Kasumi-1 (cell line): ENCODE measurements around the gene CDKN2C.
A peak's percentile ranks its signal among the peaks of the same experiment; 100 is the strongest.
"Not testable (repeated sequence)": the region's sequence is repeated elsewhere in the genome, so short reads cannot be mapped to it uniquely, and the experiment has no call there.

ENCODE experiments used
- DNase-seq, 2 experiments: peaks; one replicate each; lab custom pipeline; 2025; lab: John Stamatoyannopoulos, UW

CDKN2C gene

DNA sequence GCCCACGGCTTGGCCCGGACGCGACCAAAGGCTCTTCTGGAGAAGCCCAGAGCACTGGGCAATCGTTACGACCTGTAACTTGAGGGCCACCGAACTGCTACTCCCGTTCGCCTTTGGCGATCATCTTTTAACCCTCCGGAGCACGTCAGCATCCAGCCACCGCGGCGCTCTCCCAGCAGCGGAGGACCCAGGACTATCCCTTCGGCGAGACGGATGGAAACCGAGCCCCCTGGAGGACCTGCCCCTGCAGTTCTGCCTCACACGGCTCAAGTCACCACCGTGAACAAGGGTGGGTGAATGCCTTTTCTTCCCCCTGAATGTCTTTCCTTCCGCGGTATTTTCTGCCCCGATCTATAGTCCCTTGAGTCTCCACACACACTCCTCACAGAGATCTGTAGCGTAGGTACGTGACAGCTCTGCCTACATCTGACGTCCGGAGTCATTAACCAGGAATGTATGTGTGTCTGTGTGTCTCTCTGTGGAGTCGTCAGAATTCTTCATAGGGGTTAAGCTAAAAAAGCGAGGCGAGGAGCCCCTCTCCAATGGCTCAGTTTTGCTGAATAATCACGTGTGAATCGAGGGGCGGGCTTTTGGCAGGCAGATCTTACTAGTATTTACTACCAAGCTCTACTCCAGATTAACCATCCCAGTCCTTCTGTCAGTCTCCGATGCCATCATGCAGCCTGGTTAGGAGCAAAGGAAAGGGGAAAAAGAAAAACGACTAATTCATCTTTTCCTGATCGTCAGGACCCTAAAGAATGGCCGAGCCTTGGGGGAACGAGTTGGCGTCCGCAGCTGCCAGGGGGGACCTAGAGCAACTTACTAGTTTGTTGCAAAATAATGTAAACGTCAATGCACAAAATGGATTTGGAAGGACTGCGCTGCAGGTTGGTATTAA is at the start of gene CDKN2C:
TSS of gene CDKN2C (plus strand) at position 635 of the 898 bp plus-strand sequence. CDS start at position 759, 124 bp downstream.
- DNase-seq, result peak; percentile 94 to 96

DNA sequence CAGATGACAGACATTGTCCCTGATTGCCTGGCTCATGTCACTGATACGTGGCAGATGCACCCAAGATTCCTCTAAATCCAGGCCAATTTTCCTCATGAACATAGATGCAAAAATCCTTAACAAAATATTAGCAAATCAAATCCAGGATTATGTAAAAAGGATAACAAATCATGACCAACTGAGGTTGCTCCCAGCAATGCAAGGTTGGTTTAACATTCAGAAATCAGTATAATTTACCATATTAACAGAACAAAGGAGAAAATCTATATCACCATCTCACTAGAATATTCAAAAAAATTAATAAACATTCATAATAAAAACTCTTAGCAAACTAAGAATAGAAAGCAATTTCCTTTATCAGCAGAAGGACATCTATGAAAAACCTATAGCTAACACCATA is 49.6 kb upstream of the CDKN2C start:
- DNase-seq, result no peak

DNA sequence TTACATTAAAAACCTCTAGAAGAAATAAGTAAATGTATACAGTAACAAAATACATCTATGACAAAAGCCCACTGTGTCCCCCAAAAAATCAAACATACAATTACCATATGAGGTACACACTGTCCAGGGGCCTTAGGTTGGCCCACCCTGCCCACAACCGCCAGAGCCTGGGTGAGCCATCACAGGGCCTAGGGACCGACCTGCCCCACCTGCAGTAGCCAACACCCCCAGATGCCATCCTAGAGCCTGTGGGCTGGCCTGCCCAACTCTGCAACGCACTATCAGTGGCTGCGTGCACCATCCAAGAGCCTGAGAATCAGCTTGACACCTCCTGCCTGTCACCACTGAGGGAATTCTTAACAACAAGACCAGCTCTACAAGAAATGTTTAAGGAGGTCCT is 49.0 kb upstream of the CDKN2C start:
- DNase-seq, result no peak

DNA sequence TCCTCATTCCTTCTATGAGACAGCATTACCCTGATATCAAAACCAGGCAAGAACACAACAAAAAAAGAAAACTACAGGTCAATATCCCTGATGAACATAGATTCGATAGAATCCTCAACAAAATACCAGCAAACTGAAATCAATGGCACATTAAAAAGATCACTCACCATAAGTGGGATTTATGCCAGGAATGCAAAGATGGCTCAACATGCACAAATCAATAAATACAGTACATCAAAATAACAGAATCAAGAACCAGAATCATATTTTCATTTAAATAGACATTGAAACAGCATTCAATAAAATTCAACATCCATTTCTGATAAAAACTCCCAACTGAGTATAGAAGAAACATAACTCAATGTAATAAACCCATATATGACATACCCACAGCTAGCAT is 46.5 kb upstream of the CDKN2C start:
- DNase-seq, result no peak

DNA sequence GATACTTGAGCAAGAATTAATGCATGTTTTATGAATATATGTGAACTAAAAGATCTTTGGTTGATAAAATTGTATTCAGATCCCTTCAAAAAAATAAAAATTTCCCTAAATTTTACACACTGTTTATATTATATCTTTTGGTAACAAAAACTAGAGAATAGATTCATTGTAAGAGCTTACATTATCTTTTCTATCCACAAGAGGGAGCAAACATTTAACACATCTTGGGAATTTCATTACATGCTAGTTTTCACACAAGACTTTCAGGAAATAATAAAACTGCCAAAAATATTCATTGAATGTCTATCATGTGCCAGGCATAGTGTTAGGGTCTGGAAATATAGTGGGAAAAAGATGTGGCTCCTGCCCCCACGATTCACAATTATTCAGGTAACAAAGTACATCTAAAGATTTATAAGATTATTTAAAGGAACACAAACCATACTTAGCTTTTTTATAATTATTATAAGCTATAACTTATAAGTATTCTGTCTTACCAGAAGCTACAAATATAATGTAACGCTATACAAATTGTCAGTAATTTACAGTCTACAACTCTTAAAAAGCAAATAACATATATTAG is 40.6 kb upstream of the CDKN2C start:
- DNase-seq, result peak; percentile 56 to 65

DNA sequence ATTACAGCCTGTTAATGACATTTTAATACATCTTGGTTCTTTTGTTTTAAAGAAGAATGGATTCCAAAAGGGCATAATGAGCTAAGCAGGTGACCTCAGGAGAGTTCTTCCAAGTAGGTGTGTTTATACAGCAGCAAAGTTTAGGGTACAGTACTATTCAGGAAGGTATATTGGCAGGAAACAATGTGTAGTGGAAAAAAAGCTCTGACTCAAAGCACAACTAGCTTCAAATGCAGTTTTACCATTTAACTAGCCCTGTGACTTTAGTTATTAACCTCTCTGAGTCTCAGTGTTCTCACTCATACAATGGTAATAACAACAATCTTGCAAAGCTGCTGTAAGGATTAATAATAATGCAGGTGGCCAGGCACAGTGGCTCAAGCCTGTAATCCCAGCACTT is 39.9 kb upstream of the CDKN2C start:
- no peak for DNase-seq

DNA sequence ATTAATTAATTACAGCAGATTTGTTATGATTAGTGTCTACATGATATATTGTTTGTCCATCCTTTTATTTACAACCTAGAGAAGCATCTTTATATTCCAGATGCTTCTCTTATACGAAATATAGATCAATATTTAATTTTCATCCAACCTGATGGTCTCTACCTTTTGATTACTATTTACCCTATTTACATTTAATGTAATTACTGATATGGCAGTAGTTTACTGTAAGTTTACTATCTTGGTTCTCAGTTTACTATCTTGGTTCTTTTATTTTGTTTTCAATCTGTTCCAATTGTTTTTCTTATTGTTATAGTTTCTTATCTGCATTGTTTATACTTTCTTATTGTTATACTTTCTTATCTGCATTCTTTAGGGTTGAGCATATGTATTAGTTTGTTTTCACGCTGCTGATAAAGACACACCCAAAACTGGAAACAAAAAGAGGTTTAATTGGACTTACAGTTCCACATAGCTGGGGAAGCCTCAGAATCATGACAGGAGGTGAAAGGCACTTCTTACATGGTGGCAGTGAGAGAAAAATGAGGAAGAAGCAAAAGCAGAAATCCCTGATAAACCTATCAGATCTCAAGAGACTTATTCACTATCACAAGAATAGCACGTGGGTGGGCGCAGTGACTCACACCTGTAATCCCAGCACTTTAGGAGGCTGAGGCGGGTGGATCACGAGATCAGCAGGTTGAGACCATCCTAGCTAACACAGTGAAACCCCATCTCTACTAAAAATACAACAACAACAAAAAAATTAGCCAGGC is 38.9 kb upstream of the CDKN2C start:
- peak; percentile 22 to 24 for DNase-seq

DNA sequence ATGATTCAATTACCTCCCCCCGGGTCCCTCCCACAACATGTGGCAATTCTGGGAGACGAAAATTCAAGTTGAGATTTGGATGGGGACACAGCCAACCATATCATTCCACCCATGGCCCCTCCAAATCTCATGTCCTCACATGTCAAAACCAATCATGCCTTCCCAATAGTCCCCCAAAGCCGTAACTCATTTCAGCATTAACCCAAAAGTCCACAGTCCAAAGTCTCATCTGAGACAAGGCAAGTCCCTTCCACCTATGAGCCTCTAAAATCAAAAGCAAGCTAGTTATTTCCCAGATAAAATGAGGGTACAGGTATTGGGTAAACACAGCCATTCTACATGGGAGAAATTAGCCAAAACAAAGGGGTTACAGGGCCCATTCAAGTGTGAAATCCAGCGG is 38.0 kb upstream of the CDKN2C start:
- DNase-seq, result not testable (repeated sequence)

DNA sequence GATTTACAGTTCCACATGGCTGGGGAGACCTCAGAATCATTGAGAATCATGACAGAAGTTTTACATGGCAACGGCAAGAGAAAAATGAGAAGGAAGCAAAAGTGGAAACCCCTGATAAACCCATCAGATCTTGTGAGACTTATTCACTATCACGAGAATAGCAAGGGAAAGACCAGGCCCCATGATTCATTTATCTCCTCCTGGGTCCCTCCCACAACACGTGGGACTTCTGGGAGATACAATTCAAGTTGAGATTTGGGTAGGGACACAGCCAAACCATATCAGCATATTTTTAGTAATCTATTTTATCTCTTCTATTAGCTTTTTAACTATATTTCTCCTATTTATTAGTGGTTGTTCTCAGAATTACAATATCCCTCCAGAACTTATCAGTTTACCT is 36.3 kb upstream of the CDKN2C start:
- not testable (repeated sequence) for DNase-seq

DNA sequence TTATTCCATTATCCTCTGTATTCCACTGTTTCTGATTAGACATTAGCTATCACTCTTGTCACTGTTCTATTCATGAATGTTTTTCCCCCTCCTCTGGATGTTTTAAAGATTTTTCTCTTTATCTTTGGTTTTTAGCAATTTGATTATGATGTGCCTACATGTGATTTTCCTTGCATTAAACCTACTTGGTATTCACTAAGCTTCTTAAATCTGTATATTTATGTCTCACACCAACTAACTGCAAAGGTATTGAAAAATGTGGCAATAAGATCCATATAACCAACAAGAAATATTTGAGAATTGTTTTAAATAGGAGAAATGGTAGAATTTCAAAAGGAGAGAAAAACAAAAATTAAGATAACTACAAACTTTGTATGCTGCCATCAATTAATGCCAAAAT is 35.2 kb upstream of the CDKN2C start:
- DNase-seq, result no peak

DNA sequence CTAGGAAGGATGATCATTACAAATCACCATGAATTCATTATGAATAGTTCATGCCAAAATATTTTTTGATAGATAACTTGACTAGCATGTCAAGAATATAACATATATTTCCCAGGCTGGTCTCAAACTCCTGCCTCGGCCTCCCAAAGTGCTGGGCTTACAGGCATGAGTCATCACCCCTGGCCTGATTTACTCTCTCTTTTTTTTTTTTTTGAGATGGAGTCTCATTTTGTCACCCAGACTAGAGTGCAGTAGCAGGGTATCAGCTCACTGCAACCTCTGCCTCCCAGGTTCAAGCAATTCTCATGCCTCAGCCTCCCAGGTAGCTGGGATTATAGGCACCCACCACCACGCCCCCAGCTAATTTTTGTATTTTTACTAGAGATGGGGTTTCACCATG is 34.8 kb upstream of the CDKN2C start:
- DNase-seq, result not testable (repeated sequence)

DNA sequence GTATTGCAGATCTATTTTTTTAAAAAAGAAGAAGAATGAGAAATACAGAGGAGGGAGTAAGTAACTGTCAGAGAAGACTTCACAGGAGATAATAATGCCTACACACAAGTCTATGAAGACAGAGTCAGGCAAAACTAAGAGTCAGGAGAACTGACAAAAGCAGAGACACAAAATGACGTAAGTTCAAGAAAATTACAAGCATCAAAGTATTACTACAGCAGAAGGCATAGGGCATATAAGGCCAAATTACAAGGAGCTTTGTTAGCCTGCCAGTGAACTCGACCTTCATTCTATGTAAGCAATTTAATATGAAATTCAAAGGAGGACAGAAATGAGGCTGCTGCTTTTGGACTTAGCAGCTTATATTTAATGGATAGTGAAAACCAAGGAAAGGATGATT is 33.7 kb upstream of the CDKN2C start:
- no peak for DNase-seq

DNA sequence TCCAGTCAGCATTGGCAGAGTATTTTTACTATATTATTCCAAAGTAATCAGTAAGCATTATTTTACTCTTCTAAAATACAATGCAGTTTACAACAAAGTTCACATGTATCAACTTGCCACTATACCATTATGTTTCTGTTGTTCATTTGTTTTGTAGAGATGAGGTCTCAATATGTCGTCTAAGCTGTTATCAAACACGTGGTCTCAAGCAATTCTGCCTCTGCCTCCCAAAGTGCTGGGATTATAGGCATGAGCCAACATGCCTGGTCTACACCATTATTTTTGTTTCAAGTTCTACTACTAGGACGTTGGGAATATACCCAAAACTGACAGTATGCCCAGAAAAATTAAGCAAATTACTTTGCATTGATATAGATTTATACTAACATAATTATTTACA is 29.8 kb upstream of the CDKN2C start:
- no peak for DNase-seq

DNA sequence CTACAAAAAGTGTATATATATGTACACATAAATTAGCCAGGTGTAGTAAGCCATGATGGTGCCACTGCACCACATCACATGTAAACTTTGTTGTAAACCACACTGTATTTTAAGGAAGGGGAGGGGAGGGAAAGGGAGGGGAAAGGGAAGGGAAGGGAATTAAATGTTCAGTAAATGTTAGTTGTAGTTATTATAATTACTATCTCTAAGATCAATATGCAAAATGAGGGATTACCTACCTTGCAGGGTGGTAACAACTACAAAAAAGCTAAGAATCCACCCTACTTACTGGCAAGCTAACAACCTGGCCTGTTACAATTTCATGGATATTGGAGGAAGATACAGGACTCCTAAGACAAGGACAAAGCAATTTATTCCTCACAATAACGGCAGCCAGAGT is 27.7 kb upstream of the CDKN2C start:
- DNase-seq, result no peak

DNA sequence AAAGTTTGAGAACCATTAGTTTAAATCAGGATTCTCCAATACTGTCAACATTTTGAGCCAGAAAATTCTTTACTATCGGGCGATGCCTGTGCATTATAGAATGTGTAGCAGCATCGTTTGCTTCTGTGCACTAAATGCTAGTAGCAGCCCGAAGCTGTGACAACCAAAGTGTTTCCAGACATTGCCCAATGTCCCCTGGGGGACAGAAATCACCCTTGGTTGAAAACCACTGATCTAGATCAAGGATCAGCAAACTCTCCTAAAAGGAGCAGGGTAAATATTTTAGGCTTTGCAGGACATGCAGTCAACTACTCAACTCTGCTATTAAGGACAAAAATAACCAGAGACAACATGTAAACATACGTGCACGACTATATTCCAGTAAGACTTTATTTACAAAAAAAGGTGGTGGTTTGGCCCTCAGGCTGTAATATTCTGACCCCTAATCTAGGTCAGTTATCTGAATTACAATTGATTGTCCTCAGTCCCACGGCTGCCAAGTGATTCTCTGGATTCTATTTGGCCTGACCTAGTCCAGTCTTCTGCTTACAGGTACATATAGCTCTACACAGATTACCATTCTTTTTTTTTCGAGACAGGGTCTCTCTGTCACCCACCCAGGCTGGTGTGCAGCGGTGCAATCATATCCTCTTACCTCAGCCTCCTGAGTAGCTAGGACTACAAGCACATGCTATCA is 20.6 kb upstream of the CDKN2C start:
- no peak for DNase-seq

DNA sequence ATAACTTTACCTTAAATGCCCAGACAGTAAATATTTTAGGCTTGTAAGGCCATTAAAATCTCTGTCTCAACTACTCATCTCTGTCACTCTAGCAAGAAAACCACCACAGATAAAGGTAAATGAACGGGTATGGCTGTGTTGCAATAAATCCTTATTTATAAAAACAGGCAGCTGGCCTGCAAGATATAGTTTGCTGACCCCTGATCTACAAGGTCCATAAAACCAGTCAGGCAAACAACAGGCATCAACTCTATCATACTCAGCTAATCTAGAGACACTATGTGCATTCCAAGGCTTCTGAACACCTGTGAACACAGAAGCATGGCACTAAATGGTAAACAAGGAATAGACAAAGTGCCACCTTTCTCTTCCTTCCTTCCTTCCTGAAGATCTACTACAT is 19.6 kb upstream of the CDKN2C start:
- no peak for DNase-seq

DNA sequence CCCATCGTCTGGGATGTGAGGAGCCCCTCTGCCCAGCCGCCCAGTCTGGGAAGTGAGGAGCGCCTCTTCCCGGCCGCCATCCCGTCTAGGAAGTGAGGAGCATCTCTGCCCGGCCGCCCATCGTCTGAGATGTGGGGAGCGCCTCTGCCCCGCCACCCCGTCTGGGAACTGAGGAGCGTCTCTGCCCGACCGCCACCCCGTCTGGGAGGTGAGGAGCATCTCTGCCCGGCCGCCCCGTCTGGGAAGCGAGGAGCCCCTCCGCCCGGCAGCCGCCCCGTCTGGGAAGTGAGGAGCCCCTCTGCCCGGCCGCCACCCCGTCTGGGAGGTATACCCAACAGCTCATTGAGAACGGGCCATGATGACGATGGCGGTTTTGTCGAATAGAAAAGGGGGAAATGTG is 17.5 kb upstream of the CDKN2C start:
- DNase-seq, result not testable (repeated sequence)

DNA sequence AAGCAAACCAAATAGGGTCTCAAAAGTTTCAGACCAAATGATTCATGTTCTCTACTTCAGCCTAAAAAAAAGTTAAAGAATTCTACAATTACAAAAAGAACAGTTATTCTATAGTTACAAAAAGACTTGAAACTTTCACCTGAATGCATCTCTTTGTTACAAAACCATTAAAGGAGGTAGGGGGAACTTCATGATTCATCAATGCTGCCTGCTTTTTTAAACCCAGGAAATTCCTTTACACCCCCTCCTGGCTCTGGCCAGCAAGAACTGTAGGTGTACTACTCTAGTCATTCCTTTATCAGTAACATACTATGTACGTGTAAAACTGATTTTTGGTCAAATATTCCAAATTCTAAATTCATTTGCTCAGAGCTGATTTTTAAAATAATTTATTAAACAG is 14.9 kb upstream of the CDKN2C start:
- DNase-seq, result no peak

DNA sequence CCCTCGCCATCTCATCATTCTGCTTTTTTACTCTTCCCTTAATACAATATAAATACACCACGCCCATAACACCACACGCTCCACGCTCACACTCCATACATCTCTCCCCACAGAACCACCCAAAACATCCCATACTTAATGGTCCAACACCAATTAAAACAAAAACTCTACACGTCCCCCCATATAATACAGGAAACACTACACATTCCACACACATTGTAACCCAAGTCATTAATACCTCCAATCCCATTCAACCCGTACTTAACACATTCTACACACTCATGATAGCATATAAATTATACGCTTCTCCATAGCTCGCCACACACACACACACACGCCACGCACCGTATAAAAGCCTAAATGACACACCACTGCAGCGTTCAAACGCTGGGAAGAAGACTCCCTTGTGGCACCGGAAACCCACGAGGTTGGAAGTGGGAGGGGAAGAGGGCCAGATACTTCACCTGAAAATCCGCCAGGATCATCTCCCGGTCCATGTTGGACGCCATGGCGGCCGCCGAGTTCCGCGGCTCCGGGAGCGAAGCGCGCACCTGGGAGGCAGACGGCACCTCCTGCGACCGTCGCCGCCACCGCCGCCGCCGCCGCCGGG is 10.6 kb upstream of the CDKN2C start:
- DNase-seq, result peak; percentile 28 to 68

DNA sequence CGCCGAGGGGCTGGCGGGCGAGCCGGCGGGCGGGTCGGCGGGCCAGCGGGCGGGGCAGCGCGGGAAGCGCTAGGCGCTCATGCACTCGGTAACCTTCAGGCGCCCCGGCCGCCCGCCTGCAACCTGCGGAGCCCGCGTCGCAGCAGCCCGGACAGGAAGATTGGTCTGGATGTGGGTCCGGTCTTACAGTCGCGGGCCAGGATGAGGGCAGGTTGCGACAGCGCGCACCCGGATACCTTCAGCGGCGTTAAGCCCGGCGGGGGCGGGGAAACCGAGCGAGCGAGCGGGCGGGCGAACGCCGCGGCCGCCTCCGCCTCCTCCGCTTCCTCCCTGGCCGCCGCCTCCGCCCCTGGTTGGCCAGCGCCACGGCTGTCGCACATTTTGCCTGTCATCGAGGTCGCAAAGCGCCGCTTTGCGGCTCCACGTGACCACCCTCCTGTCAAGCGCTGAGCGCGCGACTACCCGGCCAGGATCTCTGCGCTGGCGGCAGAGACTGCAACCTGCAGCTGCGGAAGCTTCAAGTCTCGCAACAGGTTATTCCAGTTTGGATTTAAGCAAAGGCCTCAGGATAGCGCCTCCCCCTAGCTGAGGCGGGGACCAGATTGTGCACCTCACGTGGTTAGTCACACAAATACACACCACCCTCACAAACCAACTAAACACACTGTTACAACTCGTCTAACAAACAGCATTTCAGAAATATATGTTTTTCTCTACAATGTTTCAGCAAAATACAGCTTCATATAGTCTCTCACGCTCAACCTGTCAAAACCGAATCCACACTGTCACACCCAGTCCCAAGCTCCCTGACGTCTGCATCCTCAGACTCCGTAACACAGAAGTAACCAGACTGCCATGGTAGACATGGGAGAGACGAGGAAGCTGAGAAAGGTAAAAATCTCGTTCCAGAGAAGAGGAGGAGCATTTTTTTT is 9.9 kb upstream of the CDKN2C start, which contains the start of gene FAF1:
TSS of gene FAF1 (minus strand) at position 355 of the 932 bp plus-strand sequence. CDS start 456 bp downstream, outside the sequence.
- peak; percentile 93 to 94 for DNase-seq
